Neuronal stem cell (in vitro differentiated cells): Measurements from ENCODE around the gene GALM.
A peak's percentile ranks its signal among the peaks of the same experiment; 100 is the strongest.

Experiments used
- DNase-seq: peaks from one replicate; pipeline ENCODE4 v3.0.0-alpha.2; 2013; ENCODE audit warnings: low spot score
- H2AFZ ChIP-seq: one replicate; pipeline ENCODE4 v1.6.1; 2013; ENCODE audit warnings: mild to moderate bottlenecking, low read length, inconsistent platforms
- H2AK5ac ChIP-seq: 2 replicates; pipeline ENCODE4 v1.6.1; 2013; ENCODE audit warnings: low read depth, mild to moderate bottlenecking, inconsistent platforms, low read length, moderate library complexity, mixed read lengths
- H2BK120ac ChIP-seq: 2 replicates; pipeline ENCODE4 v1.6.1; 2013; ENCODE audit warnings: low read depth, mild to moderate bottlenecking, inconsistent platforms, low read length, moderate library complexity, mixed read lengths
- H2BK12ac ChIP-seq: one replicate; pipeline ENCODE4 v1.6.1; 2013; ENCODE audit warnings: low read length, inconsistent platforms
- H2BK15ac ChIP-seq: 2 replicates; pipeline ENCODE4 v1.6.1; 2013; ENCODE audit warnings: mild to moderate bottlenecking, low read length, inconsistent platforms, mixed read lengths
- H2BK5ac ChIP-seq: one replicate; pipeline ENCODE4 v1.6.1; 2013; ENCODE audit warnings: inconsistent platforms, mild to moderate bottlenecking, low read length, moderate library complexity
- H3K14ac ChIP-seq: one replicate; pipeline ENCODE4 v1.6.1; 2013; ENCODE audit warnings: low read length, inconsistent platforms
- H3K18ac ChIP-seq: 2 replicates; pipeline ENCODE4 v1.6.1; 2013; ENCODE audit warnings: low read length, inconsistent platforms
- H3K23ac ChIP-seq: 2 replicates; pipeline ENCODE4 v1.6.1; 2013; ENCODE audit warnings: low read depth, mild to moderate bottlenecking, mixed read lengths, low read length, inconsistent platforms; ENCODE audit not compliant: poor library complexity
- H3K27ac ChIP-seq: replicated peaks from 3 replicates; pipeline ENCODE4 v1.5.1; 2013; ENCODE audit warnings: low read length, inconsistent platforms
- H3K27me3 ChIP-seq, 3 experiments: 2 replicates each; pipeline ENCODE4 v1.6.1; 2013; ENCODE audit warnings: low read length in 3 of 3, mild to moderate bottlenecking in 2 of 3, inconsistent platforms in 1 of 3, low read depth in 1 of 3, mixed read lengths in 1 of 3, moderate library complexity in 1 of 3; ENCODE audit not compliant: control insufficient read depth in 3 of 3, insufficient read depth in 3 of 3
- H3K36me3 ChIP-seq, 2 donors: replicated peaks in 1 of 2; 2 replicates each; pipeline ENCODE4 v1.6.1; 2013; ENCODE audit warnings: low read length in 2 of 2; ENCODE audit not compliant: control insufficient read depth in 2 of 2, insufficient read depth in 2 of 2
- H3K4ac ChIP-seq: 2 replicates; pipeline ENCODE4 v1.6.1; 2013; ENCODE audit warnings: inconsistent platforms, mild to moderate bottlenecking, low read length, moderate library complexity
- H3K4me1 ChIP-seq, 2 donors: 1 replicate in 1 of 2; 2 replicates in 1 of 2; pipeline ENCODE4 v1.6.1; 2013; ENCODE audit warnings: low read length in 2 of 2, low read depth in 1 of 2; ENCODE audit not compliant: control insufficient read depth in 2 of 2, insufficient read depth in 1 of 2
- H3K4me2 ChIP-seq: one replicate; pipeline ENCODE4 v1.6.1; 2013; ENCODE audit warnings: mild to moderate bottlenecking, low read length, inconsistent platforms; ENCODE audit not compliant: insufficient read depth, poor library complexity, severe bottlenecking
- H3K4me3 ChIP-seq, 2 donors: 2 replicates each; pipeline ENCODE4 v1.5.1; 2013; ENCODE audit warnings: low read length in 2 of 2, mild to moderate bottlenecking in 2 of 2, inconsistent platforms in 1 of 2, moderate library complexity in 1 of 2
- H3K79me1 ChIP-seq: one replicate; pipeline ENCODE4 v1.6.1; 2013; ENCODE audit warnings: low read depth, mild to moderate bottlenecking, inconsistent platforms, low read length, moderate library complexity
- H3K9ac ChIP-seq: one replicate; pipeline ENCODE4 v1.6.1; 2013; ENCODE audit warnings: mild to moderate bottlenecking, low read depth, low read length, inconsistent platforms; ENCODE audit not compliant: poor library complexity
- H3K9me3 ChIP-seq, 2 donors: replicated peaks in 1 of 2; 2 replicates each; pipeline versions ENCODE3 to v1.6.1; 2013; ENCODE audit warnings: low read length in 2 of 2, mild to moderate bottlenecking in 2 of 2, inconsistent platforms in 1 of 2, low read depth in 1 of 2, mixed read lengths in 1 of 2, moderate library complexity in 1 of 2; ENCODE audit not compliant: control insufficient read depth in 2 of 2, insufficient read depth in 1 of 2
- H4K8ac ChIP-seq: one replicate; pipeline ENCODE4 v1.6.1; 2013; ENCODE audit warnings: low read depth, mild to moderate bottlenecking, inconsistent platforms, low read length, moderate library complexity
- H4K91ac ChIP-seq: one replicate; pipeline ENCODE4 v1.6.1; 2013; ENCODE audit warnings: low read length, low read depth, mild to moderate bottlenecking, inconsistent platforms; ENCODE audit not compliant: poor library complexity
- WGBS, 2 donors: extraction: QIAGEN DNeasy Blood & Tissue Kit; methylation state at CpG; one replicate each; pipeline ENCODE4 v1.1.7; 2013; ENCODE audit warnings: missing lambda C conversion rate in 2 of 2, mixed read lengths in 1 of 2; ENCODE audit not compliant: insufficient read length in 2 of 2, insufficient replicate concordance in 1 of 2; ENCODE audit errors: extremely low coverage in 2 of 2; 5-methylcytosine and 5-hydroxymethylcytosine counted together

Gene GALM

GRCh38 chr2:38765551-38765950 is 99.6 kb downstream of the GALM start:
- Histone ChIP-seq H2BK120ac (no peak overlapping the region), H3K18ac (no peak overlapping the region), H4K91ac (no peak overlapping the region), H2BK5ac (no peak overlapping the region), H2BK15ac (no peak overlapping the region), H2AFZ (no peak overlapping the region), H3K14ac (no peak overlapping the region), H3K27ac (no peak overlapping the region), H3K9me3 (no peaks in the 10 kb centered on the region), H3K23ac (no peak overlapping the region), H4K8ac (no peak overlapping the region), H3K4me2 (no peak overlapping the region), H3K4ac (no peak overlapping the region), H3K9ac (no peak overlapping the region), H3K4me3 (no peak overlapping the region), H2AK5ac (no peak overlapping the region), H2BK12ac (no peak overlapping the region), H3K4me1 (no peaks in the 10 kb centered on the region), H3K79me1 (no peaks in the 10 kb centered on the region), H3K27me3 (peaks cover 0 to 19% (median 0%) of the 10 kb centered on the region in 3 experiments), H3K36me3 (no peaks in the 10 kb centered on the region)
- DNase-seq, result no peak
- no CpG with 5 or more reads among the region's 5 CpGs for WGBS, 2 donors

- H3K23ac ChIP-seq, result no peak overlapping the region
- no peak overlapping the region for H2BK12ac ChIP-seq
- H3K4me2 ChIP-seq, result no peak overlapping the region
- no peaks in the 10 kb centered on the region for H3K9me3 ChIP-seq
- no peak overlapping the region for H3K4me3 ChIP-seq
- peaks cover 0 to 4% (median 3%) of the 10 kb centered on the region in 3 experiments for H3K27me3 ChIP-seq
- H2BK120ac ChIP-seq, result no peak overlapping the region
- H4K8ac ChIP-seq, result no peak overlapping the region
- no peak overlapping the region for H2BK5ac ChIP-seq
- no peak overlapping the region for H3K4ac ChIP-seq
- no peak overlapping the region for H3K14ac ChIP-seq
- peaks cover 2% of the 10 kb centered on the region for H3K79me1 ChIP-seq
- H2AFZ ChIP-seq, result peak overlapping the region; percentile 55
- no peak overlapping the region for H2AK5ac ChIP-seq
- no peak overlapping the region for H3K9ac ChIP-seq
- H2BK15ac ChIP-seq, result no peak overlapping the region
- no peaks in the 10 kb centered on the region for H3K36me3 ChIP-seq
- no peak overlapping the region for H3K18ac ChIP-seq
- H3K4me1 ChIP-seq, result no peaks in the 10 kb centered on the region
- no CpG with 5 or more reads among the region's 5 CpGs for WGBS, 2 donors
- no peak overlapping the region for H4K91ac ChIP-seq
- DNase-seq, result no peak
- H3K27ac ChIP-seq, result no peak overlapping the region
Measured at GRCh38 chr2:38771632-38772031, 105.7 kb downstream of the GALM start.

GRCh38 chr2:38775097-38775920 is 109.4 kb downstream of the GALM start:
- H2BK5ac ChIP-seq, result no peak overlapping the region
- H3K79me1 ChIP-seq, result peaks cover 2% of the 10 kb centered on the region
- no peak overlapping the region for H3K23ac ChIP-seq
- DNase-seq, result no peak
- H3K4ac ChIP-seq, result no peak overlapping the region
- H4K8ac ChIP-seq, result no peak overlapping the region
- no peak overlapping the region for H3K14ac ChIP-seq
- no peak overlapping the region for H3K9ac ChIP-seq
- no peak overlapping the region for H3K18ac ChIP-seq
- H2BK12ac ChIP-seq, result no peak overlapping the region
- H2AFZ ChIP-seq, result no peak overlapping the region
- H3K27ac ChIP-seq, result no peak overlapping the region
- H3K9me3 ChIP-seq, result no peaks in the 10 kb centered on the region
- H2BK120ac ChIP-seq, result no peak overlapping the region
- no peak overlapping the region for H3K4me3 ChIP-seq
- H3K4me1 ChIP-seq, result no peaks in the 10 kb centered on the region
- no peaks in the 10 kb centered on the region for H3K36me3 ChIP-seq
- H4K91ac ChIP-seq, result no peak overlapping the region
- H3K4me2 ChIP-seq, result no peak overlapping the region
- no peak overlapping the region for H2AK5ac ChIP-seq
- H2BK15ac ChIP-seq, result no peak overlapping the region
- H3K27me3 ChIP-seq, result peaks cover 0 to 3% (median under 1%) of the 10 kb centered on the region in 3 experiments
- WGBS, 2 donors, result no CpG with 5 or more reads among the region's 17 CpGs

- WGBS, 2 donors, result no CpG with 5 or more reads among the region's 7 CpGs
- Histone ChIP-seq H2AK5ac (no peak overlapping the region), H3K14ac (no peak overlapping the region), H3K9me3 (no peaks in the 10 kb centered on the region), H2AFZ (no peak overlapping the region), H3K9ac (no peak overlapping the region), H3K18ac (no peak overlapping the region), H2BK120ac (no peak overlapping the region), H4K8ac (no peak overlapping the region), H2BK12ac (no peak overlapping the region), H4K91ac (no peak overlapping the region), H3K79me1 (peaks cover 2% of the 10 kb centered on the region), H3K36me3 (no peaks in the 10 kb centered on the region), H3K4me2 (no peak overlapping the region), H2BK5ac (no peak overlapping the region), H3K23ac (no peak overlapping the region), H3K27ac (no peak overlapping the region), H2BK15ac (no peak overlapping the region), H3K4ac (no peak overlapping the region), H3K27me3 (peaks cover 0 to 3% (median 0%) of the 10 kb centered on the region in 3 experiments), H3K4me3 (no peak overlapping the region), H3K4me1 (no peaks in the 10 kb centered on the region)
- DNase-seq, result no peak
Measured at GRCh38 chr2:38775921-38776225, 110.0 kb downstream of the GALM start.
